Motor neuron (in vitro differentiated cells): Measurements from ENCODE around the gene ASTN2. TPM values are rescaled to one million over a fixed set of nuclear protein-coding genes. Genes with fewer than 3 reads are reported as not detected.

ENCODE experiments used
- ATAC-seq, 8 experiments: fragments of 200-7000 bp; cut with Tn5 transposase; replicated peaks in 6 of 8; 2 replicates each; pipeline ENCODE4 v1.8.0; 2021; ENCODE audit warnings: mild to moderate bottlenecking in 8 of 8, moderate library complexity in 8 of 8
- H3K27ac ChIP-seq, 2 donors: fragments of 250-450 bp; sonication (Bioruptor Pico); 2 replicates each; pipeline ENCODE4 v1.9.0; 2021; ENCODE audit warnings: antibody characterized with exemption in 2 of 2, mild to moderate bottlenecking in 2 of 2, moderate library complexity in 1 of 2
- H3K4me1 ChIP-seq, 2 donors: fragments of 250-450 bp; sonication (Bioruptor Pico); replicated peaks in 1 of 2; 2 replicates each; pipeline ENCODE4 v1.6.1; 2021; ENCODE audit warnings: antibody characterized with exemption in 2 of 2, mild to moderate bottlenecking in 2 of 2, moderate library complexity in 1 of 2
- H3K4me3 ChIP-seq, 5 donors: fragments of 250-450 bp; sonication (Bioruptor Pico); 2 replicates each; pipeline ENCODE4 v1.9.0; 2021; ENCODE audit warnings: antibody characterized with exemption in 5 of 5, mild to moderate bottlenecking in 5 of 5, moderate library complexity in 4 of 5
- WGBS, 10 experiments: fragments of 450-650 bp; shearing (Covaris generic); methylation state at CpG; one replicate each; pipeline ENCODE4 v1.0.0; 2022; 5-methylcytosine and 5-hydroxymethylcytosine counted together
- in situ Hi-C, 9 experiments: fragments of 400-800 bp; cut with MboI; loops; one replicate each; pipeline ENCODE4 v1.15.0; 2021; ENCODE audit warnings: low sequenced_read_pairs in 9 of 9, low pct_unique_long_range_greater_than_20kb in 2 of 9; ENCODE audit not compliant: unreplicated experiment in 9 of 9
- total RNA-seq, 8 experiments: library from RNA; unstranded; fragments of 300-600 nt; gene quantifications; 2 replicates each; pipeline versions ENCODE4 v1.2.3 to v1.2.4, GENCODE V29; 2022

Gene ASTN2
- total RNA-seq, 8 experiments from 2014 or later: 13.6 to 54.6 (median 17.9) TPM

DNA sequence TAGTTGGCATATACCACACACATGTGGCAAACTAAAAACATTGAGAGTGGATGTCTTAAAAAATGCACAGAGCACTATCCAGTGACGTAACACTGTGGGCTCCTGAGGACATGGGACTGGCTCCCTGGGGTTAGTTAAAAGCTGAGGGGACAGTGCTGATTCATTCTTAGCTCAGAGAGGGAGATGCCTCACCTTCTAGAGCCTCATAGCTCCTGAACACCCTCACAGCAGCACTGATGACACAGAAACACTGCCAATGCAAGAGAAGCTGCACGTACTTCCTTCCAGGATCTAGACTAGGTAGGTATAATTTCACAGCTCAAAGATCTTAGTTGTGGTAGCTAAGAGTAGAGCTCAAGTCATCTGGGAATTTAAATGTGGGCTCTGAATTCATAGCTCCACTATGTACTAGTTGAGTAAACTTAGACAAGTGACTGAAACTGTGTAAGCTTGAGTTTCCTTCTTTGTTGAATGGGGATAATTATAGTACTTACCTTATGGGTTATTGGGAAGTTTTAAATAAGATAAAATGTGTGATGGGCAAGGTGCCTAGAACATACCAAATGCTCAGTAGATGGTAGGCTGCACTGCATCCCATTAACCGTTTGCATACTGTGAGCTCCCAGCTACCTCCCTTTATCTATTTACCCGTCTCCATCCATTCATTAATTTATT, 279.9 kb downstream of the ASTN2 start:
- Histone ChIP-seq H3K27ac (no peak overlapping the region), H3K4me3 (no peak overlapping the region), H3K4me1 (peaks cover 16 to 17% of the 10 kb centered on the region in 2 donors)
- 33 to 93% (median 68%) methylated on average over 1 to 4 of the region's 4 CpGs; no CpG with 5 or more reads in 1 of the 10 experiments for WGBS, 10 experiments
- peak in 3 of 8 experiments; percentile 16 to 74 (median 62) for ATAC-seq
- in situ Hi-C loops: no loop called here

DNA sequence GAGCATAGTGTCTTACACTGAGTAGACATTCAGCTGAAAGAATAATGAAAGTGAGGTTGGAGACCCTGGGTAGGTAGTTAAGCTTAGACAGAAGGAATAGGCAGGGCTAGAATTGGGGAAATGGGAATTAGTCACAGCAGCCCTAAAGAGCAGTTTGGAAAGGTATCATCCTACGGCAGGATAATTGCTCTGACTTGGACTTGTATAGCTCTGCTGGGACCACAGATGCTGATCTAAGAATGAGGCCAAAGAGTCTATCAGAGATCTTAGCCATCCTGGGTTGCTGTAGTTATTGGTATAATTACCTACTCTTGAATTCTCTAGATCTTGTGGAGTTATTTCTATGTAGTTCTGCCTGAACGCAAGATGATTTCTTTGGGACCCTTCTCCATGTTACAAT, 288.0 kb downstream of the ASTN2 start:
- no peak overlapping the region for H3K27ac ChIP-seq
- no peak overlapping the region for H3K4me3 ChIP-seq
- in situ Hi-C loops: no loop called here
- 80 to 100% (median 89%) methylated on average over 1 to 2 of the region's 2 CpGs; no CpG with 5 or more reads in 1 of the 10 experiments for WGBS, 10 experiments
- no peak for ATAC-seq
- peaks cover 29 to 41% of the 10 kb centered on the region in 2 donors for H3K4me1 ChIP-seq

DNA sequence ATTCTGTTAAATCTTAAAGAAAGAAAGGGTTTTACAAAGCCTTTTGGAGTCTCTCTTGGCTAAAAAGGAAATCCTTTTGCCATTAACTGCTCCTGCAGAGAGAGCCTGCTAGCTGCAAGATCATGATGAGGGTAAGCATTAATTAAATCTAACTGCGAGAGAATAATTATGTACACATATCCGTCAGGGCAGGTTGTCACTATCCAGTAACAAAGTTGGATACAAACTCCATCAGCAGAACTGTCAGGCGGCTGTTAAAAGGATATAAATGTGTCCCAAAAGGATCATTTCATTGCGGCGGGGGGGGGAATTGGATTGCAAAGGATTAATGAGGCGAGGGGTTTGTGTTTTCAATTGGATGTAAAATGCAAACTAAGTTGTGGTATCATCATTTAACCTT, 289.3 kb downstream of the ASTN2 start:
- Histone ChIP-seq H3K27ac (no peak overlapping the region), H3K4me3 (no peak overlapping the region), H3K4me1 (peaks cover 29 to 41% of the 10 kb centered on the region in 2 donors)
- in situ Hi-C loops: no loop called here
- ATAC-seq: peak in 5 of 8 experiments; percentile 41 to 83 (median 73)
- WGBS, 10 experiments: 10 to 59% (median 29%) methylated on average over 2 to 6 of the region's 6 CpGs

DNA sequence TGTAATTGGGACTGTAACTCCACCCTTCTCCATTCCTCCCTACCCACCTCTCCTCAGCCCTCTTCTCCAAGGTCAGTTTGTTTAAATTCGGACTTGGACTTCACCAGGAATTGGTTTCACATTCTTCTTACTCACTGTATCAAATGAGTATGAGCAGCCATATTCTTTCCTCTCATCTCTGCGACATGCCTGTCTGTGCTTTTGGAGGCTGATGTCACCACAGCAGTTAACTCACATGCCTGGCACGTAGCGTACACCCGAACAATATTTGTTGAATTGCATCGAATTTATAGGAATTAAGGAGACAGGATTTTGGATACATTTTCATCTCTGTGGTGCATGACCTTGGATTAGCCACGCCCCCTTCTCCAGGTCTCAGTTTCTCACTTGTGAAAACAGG, 291.1 kb downstream of the ASTN2 start:
- no peak overlapping the region for H3K27ac ChIP-seq
- ATAC-seq: peak in 3 of 8 experiments; percentile 42 to 72 (median 53)
- in situ Hi-C loops: no loop called here
- peaks cover 29 to 43% of the 10 kb centered on the region in 2 donors for H3K4me1 ChIP-seq
- H3K4me3 ChIP-seq: no peak overlapping the region
- 31 to 89% (median 68%) methylated on average over 1 to 7 of the region's 7 CpGs; no CpG with 5 or more reads in 2 of the 10 experiments for WGBS, 10 experiments

DNA sequence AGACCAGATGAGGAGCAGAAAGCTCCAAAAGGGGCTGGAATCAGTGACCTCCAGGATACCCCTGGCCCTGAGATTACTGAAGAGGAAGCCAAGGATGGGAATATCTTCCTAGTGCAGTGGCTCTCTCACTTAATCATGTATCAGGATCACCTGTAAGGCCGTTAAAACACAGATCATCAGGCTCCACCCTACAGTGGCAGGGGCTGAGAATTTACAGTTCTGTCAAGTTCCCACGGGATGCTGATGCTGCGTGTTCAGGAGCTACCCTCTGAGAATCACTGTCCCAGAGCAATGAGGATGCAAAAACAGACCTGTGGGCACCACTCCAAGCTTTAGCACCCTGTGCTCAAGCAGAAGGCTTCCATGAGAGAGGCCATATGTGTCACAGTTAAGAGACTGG, 291.9 kb downstream of the ASTN2 start:
- peak in 3 of 8 experiments; percentile 55 for ATAC-seq
- in situ Hi-C loops: no loop called here

DNA sequence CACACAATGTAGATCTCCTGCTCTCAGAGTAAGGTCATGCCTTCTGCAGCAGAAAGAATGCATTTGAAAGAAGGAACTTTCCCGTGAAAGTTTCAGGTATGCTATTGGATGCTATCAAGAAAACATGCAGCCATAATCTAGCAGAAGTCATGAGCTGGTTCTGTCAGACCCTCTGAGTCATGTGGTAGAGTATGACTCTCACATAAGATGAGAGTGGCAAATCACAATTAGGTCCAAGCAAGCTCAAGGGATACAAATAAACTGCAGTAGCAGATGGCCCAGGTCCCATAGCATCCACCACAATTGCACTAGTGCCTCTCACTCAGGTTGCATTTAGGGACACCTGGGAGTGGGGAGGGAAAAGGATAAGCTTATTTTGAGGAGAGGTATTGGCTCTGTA, 292.8 kb downstream of the ASTN2 start:
- WGBS, 10 experiments: 40 to 100% (median 90%) methylated on average over 1 of the region's 1 CpG; no CpG with 5 or more reads in 6 of the 10 experiments
- in situ Hi-C loops: no loop called here
- H3K27ac ChIP-seq: no peak overlapping the region
- H3K4me1 ChIP-seq: peaks cover 29 to 54% of the 10 kb centered on the region in 2 donors
- ATAC-seq: peak in 4 of 8 experiments; percentile 45 to 65 (median 59)
- no peak overlapping the region for H3K4me3 ChIP-seq

More for the DNA sequence above, 291.9 kb downstream of the ASTN2 start:
- WGBS, 10 experiments: 0 to 83% (median 28%) methylated on average over 1 to 2 of the region's 3 CpGs; no CpG with 5 or more reads in 5 of the 10 experiments
- peaks cover 29 to 51% of the 10 kb centered on the region in 2 donors for H3K4me1 ChIP-seq
- no peak overlapping the region for H3K27ac ChIP-seq
- H3K4me3 ChIP-seq: no peak overlapping the region

DNA sequence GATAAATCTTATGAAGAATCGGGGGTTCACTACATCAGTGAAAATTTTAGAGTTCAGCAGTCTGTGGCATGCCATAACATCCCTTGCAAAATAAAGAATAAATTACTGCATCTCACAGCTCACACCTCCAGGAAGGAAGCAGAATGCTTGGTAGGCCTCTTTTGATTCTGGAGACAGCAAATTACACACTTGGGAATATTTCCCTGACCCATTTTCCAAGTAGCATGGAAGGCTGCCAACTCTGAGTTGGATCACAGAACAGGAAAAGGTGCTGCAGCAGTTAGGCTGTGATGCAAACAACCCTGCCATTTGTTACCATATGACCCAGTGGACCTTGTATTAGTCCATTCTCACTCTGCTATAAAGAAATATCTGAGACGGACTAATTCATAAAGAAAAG, 293.5 kb downstream of the ASTN2 start:
- no peak overlapping the region for H3K27ac ChIP-seq
- no peak for ATAC-seq
- no peak overlapping the region for H3K4me3 ChIP-seq
- in situ Hi-C loops: no loop called here
- peaks cover 26 to 52% of the 10 kb centered on the region in 2 donors for H3K4me1 ChIP-seq
- 0 to 100% (median 89%) methylated on average over 1 to 2 of the region's 2 CpGs; no CpG with 5 or more reads in 3 of the 10 experiments for WGBS, 10 experiments

DNA sequence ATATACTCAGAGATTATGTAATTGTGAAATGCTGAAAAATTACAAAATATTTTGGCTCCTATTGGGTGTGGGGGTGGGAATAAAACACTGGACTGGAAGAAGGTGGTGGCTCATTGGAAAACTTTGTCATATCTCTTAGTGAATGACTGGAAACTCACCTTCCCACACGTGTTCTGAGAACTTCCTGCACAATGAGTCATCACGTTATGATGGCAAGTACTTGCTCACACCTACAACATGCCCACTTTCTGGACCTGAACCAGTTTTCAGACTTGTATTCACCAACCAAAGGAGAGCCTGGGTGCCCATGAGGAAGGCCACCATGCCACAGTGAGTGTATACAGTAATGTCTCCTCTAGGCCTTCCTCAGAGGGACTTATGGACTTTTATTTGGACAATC, 294.8 kb downstream of the ASTN2 start:
- in situ Hi-C loops: no loop called here
- 0 to 88% (median 0%) methylated on average over 1 to 2 of the region's 2 CpGs; no CpG with 5 or more reads in 7 of the 10 experiments for WGBS, 10 experiments
- no peak overlapping the region for H3K27ac ChIP-seq
- ATAC-seq: no peak
- H3K4me1 ChIP-seq: peaks cover 17 to 41% of the 10 kb centered on the region in 2 donors
- H3K4me3 ChIP-seq: no peak overlapping the region

DNA sequence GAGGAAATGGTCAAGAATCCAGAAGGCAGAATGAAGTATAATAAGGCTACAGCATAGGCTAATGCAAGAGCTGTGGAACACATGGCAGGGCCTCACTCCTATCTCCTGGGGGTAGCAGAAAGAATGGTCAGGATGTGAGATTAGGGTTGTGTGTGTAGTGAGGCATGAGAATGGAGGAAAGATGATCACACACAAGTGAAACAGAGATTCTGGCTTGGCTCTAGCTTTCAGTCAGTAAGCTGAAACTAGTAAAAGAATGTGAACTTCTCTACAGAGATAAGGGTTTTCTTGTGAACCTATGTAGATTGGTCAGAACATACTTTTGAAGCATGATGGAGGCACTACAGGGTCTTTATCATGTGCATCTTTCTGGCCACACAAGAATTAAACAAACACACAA, 298.8 kb downstream of the ASTN2 start:
- Histone ChIP-seq H3K4me3 (no peak overlapping the region), H3K4me1 (peaks cover 0 to 16% of the 10 kb centered on the region in 2 donors), H3K27ac (no peak overlapping the region)
- ATAC-seq: no peak
- in situ Hi-C loops: no loop called here

DNA sequence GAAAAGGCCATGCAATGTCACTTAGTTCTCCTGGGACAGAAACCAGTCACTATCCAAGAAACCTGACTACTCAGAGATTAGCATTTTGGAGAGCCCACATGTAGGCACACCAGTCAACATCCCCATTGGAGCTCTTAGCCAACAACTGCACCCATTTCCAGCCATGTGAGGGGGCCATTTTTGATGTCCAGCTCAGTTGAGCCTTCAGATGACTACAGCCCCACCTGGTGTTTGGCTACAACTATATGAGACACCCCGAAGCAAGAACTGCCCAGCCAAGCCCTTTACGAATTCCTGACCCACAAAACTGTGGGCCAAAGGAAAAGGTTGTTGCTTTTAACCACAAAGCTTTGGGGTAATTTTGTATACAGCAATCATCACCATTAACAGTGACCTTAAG, 300.1 kb downstream of the ASTN2 start:
- Histone ChIP-seq H3K4me3 (no peak overlapping the region), H3K27ac (no peak overlapping the region), H3K4me1 (peaks cover 0 to 16% of the 10 kb centered on the region in 2 donors)
- in situ Hi-C loops: no loop called here
- 0 to 100% (median 20%) methylated on average over 1 to 2 of the region's 2 CpGs; no CpG with 5 or more reads in 7 of the 10 experiments for WGBS, 10 experiments
- ATAC-seq: no peak

DNA sequence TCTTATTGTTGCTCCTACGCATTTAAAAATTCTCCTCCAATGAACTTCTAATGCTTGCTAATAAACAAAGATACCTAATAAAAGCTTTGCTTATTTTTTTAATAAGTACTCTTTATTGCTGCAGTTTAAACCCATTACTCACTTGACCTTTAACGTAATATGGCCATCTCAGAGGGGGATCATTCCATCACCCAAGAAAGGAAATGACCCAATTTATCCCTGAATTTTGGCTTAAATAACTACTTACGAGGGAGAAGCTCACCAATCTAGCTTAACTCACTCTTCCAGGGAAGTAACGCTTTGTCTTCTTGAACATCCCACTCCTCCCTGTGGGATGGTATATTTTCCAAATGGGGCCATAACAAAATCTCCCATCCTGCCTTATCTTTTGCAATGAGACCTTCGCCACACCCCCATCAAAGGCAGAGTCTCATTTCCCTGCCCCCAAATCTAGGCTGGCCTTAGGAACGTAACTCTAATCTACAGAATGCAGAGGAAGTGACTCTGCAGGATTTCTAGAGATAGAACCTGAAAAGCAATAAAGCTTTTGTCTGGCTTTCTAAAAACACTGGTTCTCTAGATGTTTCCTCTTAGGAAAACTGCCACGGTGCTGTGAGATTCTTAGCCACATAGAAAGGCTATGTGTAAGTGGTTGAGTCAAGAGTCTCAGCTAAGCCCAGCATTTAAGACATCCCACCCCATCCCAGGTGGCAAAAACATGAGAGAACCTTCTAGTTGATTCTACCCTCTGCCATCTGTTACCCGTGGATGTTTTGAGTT, 310.0 kb downstream of the ASTN2 start:
- ATAC-seq: no peak
- Histone ChIP-seq H3K4me3 (no peak overlapping the region), H3K27ac (no peak overlapping the region), H3K4me1 (peaks cover 4 to 9% of the 10 kb centered on the region in 2 donors)
- WGBS, 10 experiments: 20 to 94% (median 79%) methylated on average over 1 to 6 of the region's 8 CpGs
- in situ Hi-C loops: no loop called here

DNA sequence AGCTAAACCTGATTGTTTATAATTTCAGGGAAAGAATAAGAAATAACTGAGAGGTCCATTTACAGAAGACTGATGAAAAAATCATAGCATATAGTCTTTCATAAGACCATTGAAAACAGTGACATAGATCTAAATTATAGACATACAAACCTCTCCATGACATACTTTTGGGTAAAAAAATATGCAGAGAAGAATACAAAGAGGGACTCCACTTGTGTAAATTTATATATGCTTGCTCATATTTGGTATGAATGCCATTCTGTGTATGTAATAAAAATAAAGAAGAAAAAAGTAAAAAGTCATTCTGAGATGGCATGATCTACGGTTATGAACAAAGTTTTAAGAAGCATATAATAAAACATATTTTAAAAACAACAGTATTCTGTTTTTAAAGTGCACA, 310.7 kb downstream of the ASTN2 start:
- Histone ChIP-seq H3K4me1 (peaks cover 4 to 9% of the 10 kb centered on the region in 2 donors), H3K27ac (no peak overlapping the region), H3K4me3 (no peak overlapping the region)
- WGBS, 10 experiments: 40 to 100% (median 73%) methylated on average over 1 of the region's 1 CpG; no CpG with 5 or more reads in 1 of the 10 experiments
- in situ Hi-C loops: no loop called here
- ATAC-seq: no peak

DNA sequence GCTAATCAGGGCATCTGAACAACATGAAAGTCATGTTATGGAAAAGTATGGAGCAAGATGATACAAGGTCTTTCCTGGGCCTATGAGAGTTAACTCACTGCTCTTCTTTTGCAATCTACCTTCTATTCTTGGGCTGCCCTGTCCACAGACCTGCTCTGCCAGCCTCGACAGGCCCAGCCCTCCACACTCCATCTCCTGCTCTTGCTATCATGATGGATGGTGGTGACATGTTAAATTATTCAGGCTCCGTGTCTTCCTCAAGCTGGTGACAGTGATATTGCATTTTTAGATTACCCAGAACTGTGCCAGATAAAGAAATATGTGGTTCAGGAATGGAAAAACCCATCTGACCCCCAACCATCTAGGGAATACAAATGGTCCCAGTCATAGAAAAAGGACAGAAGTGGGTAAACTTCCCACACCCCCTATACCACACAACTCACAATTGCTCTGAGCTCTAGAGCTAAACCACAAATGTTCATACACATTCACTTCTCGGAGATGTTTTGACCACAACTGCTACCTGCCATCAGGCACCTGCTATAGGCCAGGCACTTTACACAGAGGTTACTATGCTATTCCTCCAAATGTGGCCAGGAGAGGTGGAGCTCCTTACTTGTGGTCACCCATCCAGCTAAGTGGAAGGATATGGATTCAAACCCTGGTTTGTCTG, 311.3 kb downstream of the ASTN2 start:
- in situ Hi-C loops: no loop called here

More for the DNA sequence above, 311.3 kb downstream of the ASTN2 start:
- no peak overlapping the region for H3K4me3 ChIP-seq
- H3K4me1 ChIP-seq: peaks cover 4 to 9% of the 10 kb centered on the region in 2 donors
- H3K27ac ChIP-seq: no peak overlapping the region
- WGBS, 10 experiments: 41 to 70% (median 50%) methylated on average over 1 to 2 of the region's 3 CpGs; no CpG with 5 or more reads in 5 of the 10 experiments
- peak in 2 of 8 experiments; percentile 61 to 72 for ATAC-seq
